H1 (cell line): Measurements from ENCODE around the gene TMEM115. TPM values are rescaled to one million over a fixed set of nuclear protein-coding genes. Genes with fewer than 3 reads are reported as not detected.

Experiments
- USF2 ChIP-seq: IDR thresholded peaks from 2 replicates; pipeline ENCODE4 v1.6.1; 2011; ENCODE audit warnings: low read length, improper control_type of control experiment
- polyA plus RNA-seq, 7 experiments: library from polyadenylated mRNA; depleted of rRNA in 3 of 7; stranded (reverse) in 5 of 7; unstranded in 2 of 7; fragments of >200 nt in 5 of 7; fragments of 200-250 nt in 2 of 7; gene quantifications; 1 replicate in 5 of 7; 2 replicates in 1 of 7; 4 replicates in 1 of 7; pipeline versions ENCODE4 v1.2.1 to v1.2.3, GENCODE V29; 2011 to 2013; ENCODE audit warnings: missing spikeins in 2 of 7, mixed read lengths in 2 of 7
- total RNA-seq: library from RNA; stranded (reverse); fragmentation: NEBNext Ultra II Directional; extraction: Animal tissue kit (Norgen Biotek cat#: 25700); gene quantifications from 2 replicates; pipeline ENCODE4 v1.2.1, GENCODE V29; 2021

Gene TMEM115
- total and polyA plus RNA-seq, 2 of the 8 experiments (the other 6 are each of a cell fraction or from before 2014, with no cell fraction given): 25.4 to 32.4 TPM

GRCh38 chr3:50338965-50339364 is 20.4 kb downstream of the TMEM115 start (continued):
- no peak for TF ChIP-seq USF2
